ENCODE results near the gene CACNA2D3.

DNA sequence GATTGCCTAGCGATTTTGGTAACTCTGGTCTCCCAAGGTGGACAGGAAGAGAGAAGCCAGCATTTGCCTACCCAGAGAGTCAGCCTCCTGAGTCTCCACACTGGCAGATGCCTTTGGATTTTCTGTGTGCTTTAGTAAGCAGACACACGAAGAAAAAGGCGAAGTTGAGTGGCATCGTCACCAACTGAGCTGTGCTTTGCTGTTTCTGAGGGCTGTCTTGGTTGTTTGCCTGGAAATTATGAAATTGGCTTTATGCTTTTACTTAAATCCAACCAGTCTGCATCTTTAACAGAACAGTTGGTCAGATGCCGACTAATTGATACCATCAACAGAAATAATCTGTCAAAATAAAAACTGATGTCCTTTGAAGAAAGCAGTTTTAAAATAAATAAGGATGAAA lies 56.0 kb downstream of the CACNA2D3 start:
- TF ChIP-seq EZH2 (IDR thresholded peaks at IDR 0.05) (no peak), POLR2AphosphoS5 (IDR thresholded peaks at IDR 0.05; ENCODE audit: borderline replicate concordance, low read depth, low read length) (no peak)
